Thyroid gland (tissue), 4 donors: ENCODE data around the gene BEX2.

Source experiments
- POLR2A ChIP-seq, 2 donors: fragments of 450-650 bp; IDR thresholded peaks; one replicate each; pipeline ENCODE4 v1.6.1; 2017; ENCODE audit warnings: antibody characterized with exemption in 2 of 2, mild to moderate bottlenecking in 2 of 2, moderate library complexity in 1 of 2
- TF ChIP-seq, protein P1 (sequence below), 6 experiments: fragments of 200-600 bp in 3 of 6; fragments of 450-650 bp in 3 of 6; sonication (generic) in 3 of 6; IDR thresholded peaks; one replicate each; pipeline ENCODE4 v1.5.1; 2016 to 2019; ENCODE audit warnings: antibody characterized with exemption in 6 of 6, mild to moderate bottlenecking in 2 of 6, inconsistent platforms in 1 of 6, moderate library complexity in 1 of 6

DNA sequence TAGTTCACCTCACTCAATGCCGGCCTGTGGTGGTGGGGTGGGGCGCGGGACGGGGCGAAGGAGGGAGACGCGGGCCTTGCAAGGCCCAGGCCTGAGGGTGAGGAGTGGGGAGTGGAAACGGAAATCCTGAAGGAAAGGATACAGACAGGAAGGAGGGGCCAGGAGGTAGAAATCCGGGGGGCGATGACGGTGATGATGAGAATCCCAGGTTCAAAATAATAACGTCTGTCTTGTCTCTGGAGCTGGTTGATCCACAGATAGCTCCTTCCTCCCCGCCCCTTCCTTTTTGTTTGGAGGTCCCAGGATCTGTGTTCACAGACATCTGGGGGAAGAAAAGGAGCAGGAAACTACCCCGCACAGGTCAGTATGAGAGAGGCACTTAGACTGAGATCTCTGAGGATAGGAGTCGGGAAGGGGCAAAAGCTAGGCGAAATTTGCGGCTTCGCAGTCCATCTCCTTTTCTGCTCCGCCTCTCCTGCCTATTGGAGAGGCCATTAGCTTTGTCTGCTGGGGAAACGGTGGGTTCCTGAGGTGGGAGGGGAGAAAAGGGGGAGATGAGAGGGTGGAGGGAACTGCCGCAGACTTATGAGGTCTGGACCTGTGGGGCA, 20.0 kb upstream of the BEX2 start:
- TF ChIP-seq, protein P1, sequence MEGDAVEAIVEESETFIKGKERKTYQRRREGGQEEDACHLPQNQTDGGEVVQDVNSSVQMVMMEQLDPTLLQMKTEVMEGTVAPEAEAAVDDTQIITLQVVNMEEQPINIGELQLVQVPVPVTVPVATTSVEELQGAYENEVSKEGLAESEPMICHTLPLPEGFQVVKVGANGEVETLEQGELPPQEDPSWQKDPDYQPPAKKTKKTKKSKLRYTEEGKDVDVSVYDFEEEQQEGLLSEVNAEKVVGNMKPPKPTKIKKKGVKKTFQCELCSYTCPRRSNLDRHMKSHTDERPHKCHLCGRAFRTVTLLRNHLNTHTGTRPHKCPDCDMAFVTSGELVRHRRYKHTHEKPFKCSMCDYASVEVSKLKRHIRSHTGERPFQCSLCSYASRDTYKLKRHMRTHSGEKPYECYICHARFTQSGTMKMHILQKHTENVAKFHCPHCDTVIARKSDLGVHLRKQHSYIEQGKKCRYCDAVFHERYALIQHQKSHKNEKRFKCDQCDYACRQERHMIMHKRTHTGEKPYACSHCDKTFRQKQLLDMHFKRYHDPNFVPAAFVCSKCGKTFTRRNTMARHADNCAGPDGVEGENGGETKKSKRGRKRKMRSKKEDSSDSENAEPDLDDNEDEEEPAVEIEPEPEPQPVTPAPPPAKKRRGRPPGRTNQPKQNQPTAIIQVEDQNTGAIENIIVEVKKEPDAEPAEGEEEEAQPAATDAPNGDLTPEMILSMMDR (IDR thresholded peaks at IDR 0.05) = no peak
- no peak for TF ChIP-seq POLR2A (IDR thresholded peaks at IDR 0.05)
